Endothelial cell of umbilical vein (primary cell): ENCODE measurements around the gene ABL1. TPM values are rescaled to one million over a fixed set of nuclear protein-coding genes. Genes with fewer than 3 reads are reported as not detected.

Source experiments
- BruUV-seq: library from RNA; stranded (reverse); fragments of 400-500 nt; replicated peaks from 2 replicates; lab custom pipeline; 2021; lab: Mats Ljungman, UMichigan
- CTCF ChIA-PET: fragments of 300-600, 350-600 bp; sonication (Branson Sonifier 250); formaldehyde crosslinking; loops from one replicate; lab custom pipeline; 2021; ENCODE audit warnings: antibody characterized with exemption, inconsistent platforms; lab: Charles Lee
- POLR2A ChIA-PET: fragments of 300-600, 350-600 bp; sonication (Branson Sonifier 250); formaldehyde crosslinking; loops from one replicate; lab custom pipeline; 2021; ENCODE audit warnings: antibody characterized with exemption, inconsistent platforms; lab: Charles Lee
- DNase-seq: peaks from one replicate; pipeline ENCODE4 v3.0.0-alpha.2; 2011; ENCODE audit warnings: low read depth, low spot score
- FAIRE-seq: peaks from 2 replicates; lab custom pipeline; 2011; peaks lifted over from hg19 to GRCh38; lab: Jason Lieb, UNC
- H2AFZ ChIP-seq: 2 replicates; pipeline ENCODE4 v1.6.0; 2012; ENCODE audit warnings: low read depth, low read length, control low read depth, inconsistent platforms
- H3K27ac ChIP-seq: 2 replicates; pipeline ENCODE4 v1.5.1; 2011; ENCODE audit warnings: low read depth, mild to moderate bottlenecking, control low read depth, low read length, moderate library complexity; ENCODE audit not compliant: insufficient read depth
- H3K27me3 ChIP-seq, 2 experiments: 2 replicates each; pipeline versions ENCODE4 v1.6.0 to v1.6.1; 2011; ENCODE audit warnings: low read length in 2 of 2, mixed read lengths in 1 of 2; ENCODE audit not compliant: control insufficient read depth in 2 of 2, insufficient read depth in 2 of 2
- H3K36me3 ChIP-seq, 2 experiments: 2 replicates in 1 of 2; 3 replicates in 1 of 2; pipeline ENCODE4 v1.5.1; 2011; ENCODE audit warnings: low read length in 2 of 2, mild to moderate bottlenecking in 1 of 2, moderate library complexity in 1 of 2; ENCODE audit not compliant: control insufficient read depth in 2 of 2, insufficient read depth in 2 of 2; ENCODE audit errors: extremely low read depth in 1 of 2
- H3K4me1 ChIP-seq: 3 replicates; pipeline ENCODE4 v1.5.1; 2011; ENCODE audit warnings: mild to moderate bottlenecking, low read length; ENCODE audit not compliant: control insufficient read depth, insufficient read depth; ENCODE audit errors: extremely low read depth
- H3K4me2 ChIP-seq: 2 replicates; pipeline ENCODE4 v1.6.1; 2011; ENCODE audit warnings: low read length, control low read depth, mixed read lengths; ENCODE audit not compliant: insufficient read depth
- H3K4me3 ChIP-seq, 3 experiments: fragments of 200-600 bp in 1 of 3; sonication (generic), shearing (Covaris generic) in 1 of 3; replicated peaks in 1 of 3; 2 replicates each; pipeline ENCODE4 v1.5.1; 2011 to 2016; ENCODE audit warnings: control low read depth in 3 of 3, low read length in 3 of 3, mild to moderate bottlenecking in 2 of 3, inconsistent platforms in 1 of 3, low read depth in 1 of 3, moderate library complexity in 1 of 3; ENCODE audit not compliant: insufficient read depth in 1 of 3
- H3K79me2 ChIP-seq: 2 replicates; pipeline ENCODE4 v1.6.0; 2012; ENCODE audit warnings: low read length, inconsistent platforms; ENCODE audit not compliant: control insufficient read depth, insufficient read depth
- H3K9ac ChIP-seq: replicated peaks from 2 replicates; pipeline ENCODE3; 2011; ENCODE audit warnings: low read length, control low read depth; ENCODE audit not compliant: insufficient read depth; ENCODE audit errors: extremely low read depth
- H3K9me1 ChIP-seq: replicated peaks from 3 replicates; pipeline ENCODE4 v1.6.0; 2011; ENCODE audit warnings: mild to moderate bottlenecking, low read length; ENCODE audit not compliant: control insufficient read depth, insufficient read depth; ENCODE audit errors: extremely low read depth
- H3K9me3 ChIP-seq: replicated peaks from 2 replicates; pipeline ENCODE4 v1.5.1; 2012; ENCODE audit warnings: low read length, inconsistent platforms; ENCODE audit not compliant: control insufficient read depth, insufficient read depth
- H4K20me1 ChIP-seq: replicated peaks from 2 replicates; pipeline ENCODE3; 2011; ENCODE audit warnings: mild to moderate bottlenecking, low read length; ENCODE audit not compliant: control insufficient read depth, insufficient read depth; ENCODE audit errors: extremely low read depth
- EZH2 ChIP-seq: IDR thresholded peaks from 2 replicates; pipeline ENCODE4 v1.6.1; 2012; ENCODE audit warnings: borderline replicate concordance, low read depth, mild to moderate bottlenecking, moderate library complexity, low read length, inconsistent platforms; ENCODE audit not compliant: severe bottlenecking
- FOS ChIP-seq: IDR thresholded peaks from 2 replicates; pipeline ENCODE4 v1.6.1; 2011; ENCODE audit warnings: mild to moderate bottlenecking, low read length, moderate library complexity, borderline replicate concordance; ENCODE audit not compliant: insufficient read depth
- GATA2 ChIP-seq: IDR thresholded peaks from 2 replicates; pipeline ENCODE4 v1.7.0; 2011; ENCODE audit warnings: low read depth, mild to moderate bottlenecking, moderate library complexity, mixed read lengths, low read length; ENCODE audit not compliant: insufficient read length, insufficient read depth
- JUN ChIP-seq: IDR thresholded peaks from 2 replicates; pipeline ENCODE4 v1.6.1; 2011; ENCODE audit warnings: borderline replicate concordance, low read depth; ENCODE audit not compliant: insufficient read length, insufficient read depth
- MYC ChIP-seq: IDR thresholded peaks from one replicate; pipeline ENCODE4 v1.6.1; 2011; ENCODE audit warnings: mild to moderate bottlenecking, low read depth, low read length
- POLR2A ChIP-seq: IDR thresholded peaks from 2 replicates; pipeline ENCODE4 v1.6.1; 2012; ENCODE audit warnings: low read depth, mild to moderate bottlenecking, control low read depth, low read length
- POLR2AphosphoS5 ChIP-seq: IDR thresholded peaks from 2 replicates; pipeline ENCODE4 v1.6.1; 2012; ENCODE audit warnings: low read depth, mild to moderate bottlenecking, control low read depth, low read length, moderate library complexity; ENCODE audit not compliant: insufficient read depth
- dilution Hi-C: fragments of 300-500 bp; cut with MboI; formaldehyde crosslinking; loops from one replicate; pipeline ENCODE4 v1.15.0; 2019; ENCODE audit warnings: low sequenced_read_pairs; ENCODE audit not compliant: extremely low pct_ligation_motif_present
- intact Hi-C: fragments of 100-400 bp; cut with micrococcal nuclease; formaldehyde crosslinking; loops from one replicate; pipeline ENCODE4 v1.10.0; 2022
- polyA plus RNA-seq, 4 experiments: library from polyadenylated mRNA; depleted of rRNA in 3 of 4; stranded (reverse) in 3 of 4; unstranded in 1 of 4; fragments of >200 nt; gene quantifications; 2 replicates each; pipeline versions ENCODE4 v1.2.1 to v1.2.3, GENCODE V29; 2011 to 2012; ENCODE audit warnings: missing spikeins in 1 of 4
- total RNA-seq: library from RNA; stranded (reverse); gene quantifications from 2 replicates; pipeline ENCODE4 v1.2.3, GENCODE V29; 2021
- TF ChIP-seq, protein P1 (sequence below): IDR thresholded peaks from 2 replicates; pipeline ENCODE4 v1.6.1; 2011; ENCODE audit not compliant: insufficient read depth, insufficient read length
- TF ChIP-seq, protein P2 (sequence below), 2 donors: IDR thresholded peaks; 1 replicate in 1 of 2; 2 replicates in 1 of 2; pipeline ENCODE4 v1.5.1; 2011; ENCODE audit warnings: low read length in 2 of 2, mild to moderate bottlenecking in 2 of 2, moderate library complexity in 2 of 2, control low read depth in 1 of 2, inconsistent platforms in 1 of 2, low read depth in 1 of 2; ENCODE audit not compliant: insufficient read depth in 1 of 2; ENCODE audit errors: extremely low read depth in 1 of 2

The ABL1 gene
- total and polyA plus RNA-seq, 2 donors (not counting 3 experiments of a cell fraction or from before 2014, with no cell fraction given), result 32.1 to 87.1 TPM

DNA sequence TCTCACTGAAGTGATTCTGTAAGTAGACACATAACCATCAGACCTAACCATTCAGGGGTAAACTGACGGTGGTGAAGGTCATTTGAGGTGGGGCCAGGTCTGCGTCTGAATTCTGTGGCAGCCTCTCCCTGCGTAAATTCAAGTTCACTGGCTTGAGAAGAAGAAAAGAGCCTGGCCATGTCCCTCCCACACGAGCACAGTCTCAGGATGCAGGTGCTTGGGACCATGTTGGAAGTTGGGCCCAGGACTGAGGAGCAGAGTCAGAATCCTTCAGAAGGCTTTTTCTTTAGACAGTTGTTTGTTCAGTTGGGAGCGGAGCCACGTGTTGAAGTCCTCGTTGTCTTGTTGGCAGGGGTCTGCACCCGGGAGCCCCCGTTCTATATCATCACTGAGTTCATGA is 37.5 kb downstream of the ABL1 start:
- H3K9me1 ChIP-seq, result no peaks in the 10 kb centered on the region
- FAIRE-seq (no peak), DNase-seq (no peak)
- H3K79me2 ChIP-seq, result peaks cover 36% of the 10 kb centered on the region
- H3K4me1 ChIP-seq, result no peaks in the 10 kb centered on the region
- CTCF ChIA-PET, result interaction anchor here (1.2 to 1.3 kb wide), 3 partner anchors 126 to 174 kb away, joined by 3 to 5 read pairs (median 5); no protein-coding TSS in a partner anchor
- H4K20me1 ChIP-seq, result no peaks in the 10 kb centered on the region
- H3K9me3 ChIP-seq, result no peaks in the 10 kb centered on the region
- BruUV-seq, result no TSS peak
- no peak for TF ChIP-seq POLR2A
- TF ChIP-seq, protein P1, sequence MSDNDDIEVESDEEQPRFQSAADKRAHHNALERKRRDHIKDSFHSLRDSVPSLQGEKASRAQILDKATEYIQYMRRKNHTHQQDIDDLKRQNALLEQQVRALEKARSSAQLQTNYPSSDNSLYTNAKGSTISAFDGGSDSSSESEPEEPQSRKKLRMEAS, result no peak
- no peak for TF ChIP-seq POLR2AphosphoS5
- no peak for TF ChIP-seq MYC
- TF ChIP-seq FOS, result no peak
- TF ChIP-seq EZH2, result no peak
- no peak for TF ChIP-seq GATA2
- TF ChIP-seq, protein P2, sequence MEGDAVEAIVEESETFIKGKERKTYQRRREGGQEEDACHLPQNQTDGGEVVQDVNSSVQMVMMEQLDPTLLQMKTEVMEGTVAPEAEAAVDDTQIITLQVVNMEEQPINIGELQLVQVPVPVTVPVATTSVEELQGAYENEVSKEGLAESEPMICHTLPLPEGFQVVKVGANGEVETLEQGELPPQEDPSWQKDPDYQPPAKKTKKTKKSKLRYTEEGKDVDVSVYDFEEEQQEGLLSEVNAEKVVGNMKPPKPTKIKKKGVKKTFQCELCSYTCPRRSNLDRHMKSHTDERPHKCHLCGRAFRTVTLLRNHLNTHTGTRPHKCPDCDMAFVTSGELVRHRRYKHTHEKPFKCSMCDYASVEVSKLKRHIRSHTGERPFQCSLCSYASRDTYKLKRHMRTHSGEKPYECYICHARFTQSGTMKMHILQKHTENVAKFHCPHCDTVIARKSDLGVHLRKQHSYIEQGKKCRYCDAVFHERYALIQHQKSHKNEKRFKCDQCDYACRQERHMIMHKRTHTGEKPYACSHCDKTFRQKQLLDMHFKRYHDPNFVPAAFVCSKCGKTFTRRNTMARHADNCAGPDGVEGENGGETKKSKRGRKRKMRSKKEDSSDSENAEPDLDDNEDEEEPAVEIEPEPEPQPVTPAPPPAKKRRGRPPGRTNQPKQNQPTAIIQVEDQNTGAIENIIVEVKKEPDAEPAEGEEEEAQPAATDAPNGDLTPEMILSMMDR (IDR thresholded peaks at IDR 0.05; ENCODE audit: extremely low read depth in 1 of 2, insufficient read depth in 1 of 2, low read depth in 1 of 2, low read length in 2 of 2), result no peak
- TF ChIP-seq JUN, result no peak
- H3K27me3 ChIP-seq, result no peaks in the 10 kb centered on the region
- H3K4me3 ChIP-seq, result no peak overlapping the region
- dilution Hi-C loops (loop anchor here (25.0 kb wide), 1 partner anchor 185 kb away; the partner anchor contains the start of gene EXOSC2), intact Hi-C loops (no loop called here)
- POLR2A ChIA-PET, result no interaction called here
- H2AFZ ChIP-seq, result no peak overlapping the region
- H3K4me2 ChIP-seq, result no peak overlapping the region
- no peak overlapping the region for H3K27ac ChIP-seq
- no peak overlapping the region for H3K9ac ChIP-seq
- H3K36me3 ChIP-seq, result peaks cover 33 to 51% of the 10 kb centered on the region in 2 experiments
